Measurements from ENCODE around the gene TUBGCP6. TPM values are rescaled to one million over a fixed set of nuclear protein-coding genes. Genes with fewer than 3 reads are reported as not detected.

The TUBGCP6 gene
- total and polyA plus RNA-seq, 2 experiments from 2014 or later, result 18.6 to 47.1 TPM

- Histone ChIP-seq H3K9me2 (ENCODE audit: insufficient read depth) (no peaks in the 10 kb centered on the region), H3K36me3 (ENCODE audit: insufficient read depth) (no peaks in the 10 kb centered on the region), H4K20me1 (replicated peaks; ENCODE audit: insufficient read depth) (peaks cover 14% of the 10 kb centered on the region; the same call in 1 of the 2 replicates), H3K27me3 (ENCODE audit: insufficient read depth) (no peaks in the 10 kb centered on the region), H3K27ac (ENCODE audit: low read depth) (no peak overlapping the region), H2AFZ (no peak overlapping the region), H3K4me1 (ENCODE audit: insufficient read depth) (peaks cover 4% of the 10 kb centered on the region; the same call in 1 of the 2 replicates), H3K4me3 (no peak overlapping the region), H3K4me2 (no peak overlapping the region), H3F3A (replicated peaks; ENCODE audit: low read depth) (0 out of 2 replicates have a peak, but pooled peaks cover 2% of the 10 kb centered on the region), H3K79me2 (replicated peaks; ENCODE audit: insufficient read depth) (peaks cover 22% of the 10 kb centered on the region)
- H3K9me3 Mint-ChIP-seq, result no peaks in the 10 kb centered on the region
- DNase-seq (ENCODE audit: low spot score) (no peak), ATAC-seq (no peak)
- peaks cover 4% of the 10 kb centered on the region; the same call in 1 of the 3 replicates for H3K36me3 Mint-ChIP-seq (ENCODE audit: low read depth)
- H3K27ac Mint-ChIP-seq, result no peak overlapping the region
- H3K4me1 Mint-ChIP-seq, result peaks cover 10% of the 10 kb centered on the region
- no peak overlapping the region for H3K4me3 Mint-ChIP-seq
- no peak for TF ChIP-seq CTCF (conservative IDR thresholded peaks at IDR 0.05; ENCODE audit: low read depth in 2 of 2)
- TF ChIP-seq STAT1 (IDR thresholded peaks at IDR 0.05; ENCODE audit: unreplicated experiment), result no peak
- TF ChIP-seq JUNB (IDR thresholded peaks at IDR 0.05; ENCODE audit: unreplicated experiment), result no peak
- no peak for TF ChIP-seq POLR2AphosphoS5 (IDR thresholded peaks at IDR 0.05; ENCODE audit: low read depth)
- TF ChIP-seq ZNF331 (CRISPR knock-in tag; IDR thresholded peaks at IDR 0.05; ENCODE audit: low read depth), result no peak
- peaks cover 10% of the 10 kb centered on the region for H3K27me3 Mint-ChIP-seq (ENCODE audit: insufficient read depth, low read depth, poor library complexity)
These were observed 51.2 kb downstream of the TUBGCP6 start for GRCh38 chr22:50193621-50194020.

- H3K79me2 ChIP-seq (replicated peaks; ENCODE audit: insufficient read depth), result peaks cover 32% of the 10 kb centered on the region
- no peak overlapping the region for H3K4me3 ChIP-seq
- 0 out of 2 replicates have a peak, but pooled peaks cover 2% of the 10 kb centered on the region for H3F3A ChIP-seq (replicated peaks; ENCODE audit: low read depth)
- Mint-ChIP-seq H3K9me3 (no peaks in the 10 kb centered on the region), H3K4me1 (peaks cover 10% of the 10 kb centered on the region), H3K27ac (no peak overlapping the region), H3K4me3 (no peak overlapping the region), H3K27me3 (ENCODE audit: insufficient read depth, low read depth, poor library complexity) (peaks cover 10% of the 10 kb centered on the region), H3K36me3 (ENCODE audit: low read depth) (peaks cover 4% of the 10 kb centered on the region; the same call in 1 of the 3 replicates)
- H4K20me1 ChIP-seq (replicated peaks; ENCODE audit: insufficient read depth), result peaks cover 20% of the 10 kb centered on the region; the same call in 1 of the 2 replicates
- H3K4me2 ChIP-seq, result no peak overlapping the region
- H3K36me3 ChIP-seq (ENCODE audit: insufficient read depth), result no peaks in the 10 kb centered on the region
- H3K4me1 ChIP-seq (ENCODE audit: insufficient read depth), result peaks cover 4% of the 10 kb centered on the region; the same call in 1 of the 2 replicates
- no peaks in the 10 kb centered on the region for H3K9me2 ChIP-seq (ENCODE audit: insufficient read depth)
- ATAC-seq, result no peak; the same call in 2 of the 3 replicates
- H3K27me3 ChIP-seq (ENCODE audit: insufficient read depth), result no peaks in the 10 kb centered on the region
- H3K27ac ChIP-seq (ENCODE audit: low read depth), result no peak overlapping the region
- no peak for DNase-seq (ENCODE audit: low spot score)
- H2AFZ ChIP-seq, result no peak overlapping the region
- TF ChIP-seq EZH2phosphoT487 (IDR thresholded peaks at IDR 0.05; ENCODE audit: unreplicated experiment), result no peak
- no peak for TF ChIP-seq ZNF462 (CRISPR knock-in tag; IDR thresholded peaks at IDR 0.05)
- no peak for TF ChIP-seq ZNF331 (CRISPR knock-in tag; IDR thresholded peaks at IDR 0.05; ENCODE audit: low read depth)
- TF ChIP-seq JUNB (IDR thresholded peaks at IDR 0.05; ENCODE audit: unreplicated experiment), result no peak
- TF ChIP-seq ZNF114 (CRISPR knock-in tag; IDR thresholded peaks at IDR 0.05), result no peak
- TF ChIP-seq STAT1 (IDR thresholded peaks at IDR 0.05; ENCODE audit: unreplicated experiment), result no peak
- no peak for TF ChIP-seq NANOG (IDR thresholded peaks at IDR 0.05; ENCODE audit: borderline replicate concordance)
- no peak for TF ChIP-seq POLR2AphosphoS5 (IDR thresholded peaks at IDR 0.05; ENCODE audit: low read depth)
- TF ChIP-seq ETS1 (IDR thresholded peaks at IDR 0.05), result no peak
These were observed 52.2 kb downstream of the TUBGCP6 start for GRCh38 chr22:50192436-50193204.
